ENCODE measurements around the gene RAB31.
"Not testable (repeated sequence)": the region's sequence is repeated elsewhere in the genome, so short reads cannot be mapped to it uniquely, and the experiment has no call there.

The RAB31 gene

DNA sequence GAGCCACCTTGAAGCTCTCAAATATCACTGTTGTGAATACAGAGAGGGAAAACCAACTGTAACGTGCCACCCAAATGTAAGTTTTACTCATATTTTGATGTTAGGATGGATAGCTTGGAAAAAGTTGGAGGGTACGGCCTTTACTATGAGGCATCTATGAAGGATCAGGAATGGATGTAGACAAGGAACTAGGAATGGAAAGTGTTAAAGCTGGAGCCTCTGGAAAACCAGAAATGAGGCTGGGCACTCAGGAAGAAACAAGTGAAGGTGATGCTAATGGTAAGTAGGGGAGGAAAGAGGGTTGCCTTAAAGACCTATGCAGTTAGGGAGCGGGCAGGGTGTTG, 177.9 kb downstream of the RAB31 start:
- POLR2A ChIA-PET: no interaction called here
- TF ChIP-seq CTCF (IDR thresholded peaks at IDR 0.05; ENCODE audit: control extremely low read depth, extremely low read depth, low read depth, missing control alignments): no peak
- DNase-seq (ENCODE audit: extremely low spot score): no peak
- CTCF ChIA-PET: interaction anchor here (1.4 kb wide), 1 partner anchor 14 kb away, joined by 3 read pairs; no protein-coding TSS in a partner anchor

GRCh38 chr18:9887992-9888391, 179.9 kb downstream of the RAB31 start:
- DNase-seq (ENCODE audit: extremely low spot score): no peak
- ChIA-PET POLR2A (no interaction called here), CTCF (interaction anchor here (1.4 kb wide), 1 partner anchor 30 kb away, joined by 3 read pairs; no protein-coding TSS in a partner anchor)
- no peak for TF ChIP-seq CTCF (IDR thresholded peaks at IDR 0.05; ENCODE audit: control extremely low read depth, extremely low read depth, low read depth, missing control alignments)

DNA sequence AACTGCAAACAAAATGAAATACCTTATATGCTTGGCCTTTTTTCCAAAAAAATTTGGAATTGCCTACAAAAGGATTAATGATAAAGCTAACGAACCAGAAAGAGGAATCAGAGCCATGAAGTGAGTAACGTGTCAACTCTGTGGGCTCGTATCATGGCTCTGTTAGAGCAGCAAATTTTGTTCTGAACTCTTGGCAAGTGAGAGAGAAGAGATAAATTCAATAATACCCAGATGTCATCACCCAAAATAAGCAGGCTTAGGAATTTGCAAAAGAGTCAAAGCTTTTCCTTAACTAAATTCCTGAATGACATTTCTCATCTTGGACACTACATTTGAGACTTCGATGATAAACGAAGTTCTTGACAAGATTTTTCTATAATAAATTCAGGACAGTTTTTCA, 182.1 kb downstream of the RAB31 start:
- DNase-seq (ENCODE audit: extremely low spot score): no peak
- ChIA-PET POLR2A (no interaction called here), CTCF (no interaction called here)
- TF ChIP-seq CTCF (IDR thresholded peaks at IDR 0.05; ENCODE audit: control extremely low read depth, extremely low read depth, low read depth, missing control alignments): no peak

GRCh38 chr18:9890957-9891356, 182.9 kb downstream of the RAB31 start:
- POLR2A ChIA-PET: no interaction called here
- CTCF ChIA-PET: no interaction called here
- no peak for DNase-seq (ENCODE audit: extremely low spot score)
- no peak for TF ChIP-seq CTCF (IDR thresholded peaks at IDR 0.05; ENCODE audit: control extremely low read depth, extremely low read depth, low read depth, missing control alignments)

- CTCF ChIA-PET; DNase-seq (ENCODE audit: extremely low spot score); POLR2A ChIA-PET: not testable (repeated sequence)
These were observed 183.4 kb downstream of the RAB31 start for GRCh38 chr18:9891515-9891914.

DNA sequence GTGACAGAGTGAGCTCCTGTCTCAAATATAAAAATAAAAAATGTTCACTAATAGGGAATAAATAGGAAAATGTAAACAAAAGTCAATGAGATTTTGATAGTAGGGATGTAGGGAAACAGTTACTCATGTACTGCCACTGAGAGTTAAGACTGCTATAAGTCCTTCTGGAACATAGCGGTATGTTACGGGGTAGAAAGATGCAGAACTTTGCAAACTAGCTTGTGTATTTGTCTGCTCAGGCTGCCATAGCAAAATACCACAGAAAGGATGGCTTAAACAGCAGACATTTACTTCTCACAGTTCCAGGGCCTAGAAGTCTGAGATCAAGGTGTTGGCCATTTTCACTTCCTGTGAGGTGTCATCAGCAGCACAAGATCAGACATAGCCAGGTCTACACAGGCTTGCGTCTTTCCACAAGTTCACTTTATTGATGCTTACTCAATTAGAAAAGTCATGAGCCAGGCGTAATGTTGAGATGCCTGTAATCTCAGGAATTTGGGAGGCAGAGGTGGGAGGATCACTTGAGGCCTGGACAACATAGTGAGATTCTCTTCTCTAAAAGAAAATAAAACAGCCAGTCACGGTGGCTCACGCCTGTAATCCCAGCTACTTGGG, 186.5 kb downstream of the RAB31 start:
- no peak for DNase-seq (ENCODE audit: extremely low spot score)
- POLR2A ChIA-PET: no interaction called here
- CTCF ChIA-PET: interaction anchor here (1.6 kb wide), 1 partner anchor 14 kb away, joined by 3 read pairs; no protein-coding TSS in a partner anchor
- TF ChIP-seq CTCF (IDR thresholded peaks at IDR 0.05; ENCODE audit: control extremely low read depth, extremely low read depth, low read depth, missing control alignments): no peak

- CTCF ChIA-PET: no interaction called here
- DNase-seq (ENCODE audit: extremely low spot score): no peak
- TF ChIP-seq CTCF (IDR thresholded peaks at IDR 0.05; ENCODE audit: control extremely low read depth, extremely low read depth, low read depth, missing control alignments): no peak
- POLR2A ChIA-PET: no interaction called here
These were observed 189.0 kb downstream of the RAB31 start for GRCh38 chr18:9897129-9897528.

DNA sequence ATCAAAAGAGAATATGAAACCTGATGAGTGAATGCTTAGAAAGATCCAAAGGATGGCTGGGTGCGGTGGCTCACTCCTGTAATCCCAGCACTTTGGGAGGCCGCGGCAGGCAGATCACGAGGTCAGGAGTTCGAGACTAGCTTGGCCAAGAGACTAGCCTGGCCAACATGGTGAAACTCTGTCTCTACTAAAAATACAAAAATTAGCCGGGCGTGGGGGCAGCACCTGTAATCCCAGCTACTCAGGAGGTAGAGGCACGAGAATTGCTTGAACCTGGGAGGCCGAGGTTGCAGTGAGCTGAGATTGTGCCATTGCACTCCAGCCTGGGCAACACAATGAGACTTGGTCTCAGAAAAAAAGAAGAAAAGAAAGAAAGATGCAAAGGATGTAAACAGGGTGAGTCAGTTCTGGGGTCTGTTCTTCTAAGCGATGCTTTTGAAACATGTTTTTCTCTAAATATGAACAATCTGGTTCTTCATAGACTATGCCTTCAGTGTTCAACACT, 189.7 kb downstream of the RAB31 start:
- CTCF ChIA-PET; DNase-seq (ENCODE audit: extremely low spot score); POLR2A ChIA-PET: not testable (repeated sequence)
